GM20000 (cell line): ENCODE data around the gene VANGL2.

Experiments used
- DNase-seq: peaks from one replicate; pipeline ENCODE4 v3.0.0; 2012; ENCODE audit warnings: low spot score
- TF ChIP-seq, protein P1 (sequence below): IDR thresholded peaks from 2 replicates; pipeline ENCODE4 v1.5.1; 2012; ENCODE audit warnings: mild to moderate bottlenecking, control low read depth; ENCODE audit errors: extremely low read depth, missing control alignments

VANGL2 gene

GRCh38 chr1:160419838-160420169 lies 19.4 kb downstream of the VANGL2 start:
- TF ChIP-seq, protein P1, sequence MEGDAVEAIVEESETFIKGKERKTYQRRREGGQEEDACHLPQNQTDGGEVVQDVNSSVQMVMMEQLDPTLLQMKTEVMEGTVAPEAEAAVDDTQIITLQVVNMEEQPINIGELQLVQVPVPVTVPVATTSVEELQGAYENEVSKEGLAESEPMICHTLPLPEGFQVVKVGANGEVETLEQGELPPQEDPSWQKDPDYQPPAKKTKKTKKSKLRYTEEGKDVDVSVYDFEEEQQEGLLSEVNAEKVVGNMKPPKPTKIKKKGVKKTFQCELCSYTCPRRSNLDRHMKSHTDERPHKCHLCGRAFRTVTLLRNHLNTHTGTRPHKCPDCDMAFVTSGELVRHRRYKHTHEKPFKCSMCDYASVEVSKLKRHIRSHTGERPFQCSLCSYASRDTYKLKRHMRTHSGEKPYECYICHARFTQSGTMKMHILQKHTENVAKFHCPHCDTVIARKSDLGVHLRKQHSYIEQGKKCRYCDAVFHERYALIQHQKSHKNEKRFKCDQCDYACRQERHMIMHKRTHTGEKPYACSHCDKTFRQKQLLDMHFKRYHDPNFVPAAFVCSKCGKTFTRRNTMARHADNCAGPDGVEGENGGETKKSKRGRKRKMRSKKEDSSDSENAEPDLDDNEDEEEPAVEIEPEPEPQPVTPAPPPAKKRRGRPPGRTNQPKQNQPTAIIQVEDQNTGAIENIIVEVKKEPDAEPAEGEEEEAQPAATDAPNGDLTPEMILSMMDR: no peak
- DNase-seq: peak; percentile 1

- TF ChIP-seq, protein P1: no peak
- DNase-seq: no peak
These were observed 20.8 kb downstream of the VANGL2 start for GRCh38 chr1:160420881-160421842.

- no peak for DNase-seq
- TF ChIP-seq, protein P1: no peak
These were observed 21.5 kb downstream of the VANGL2 start for GRCh38 chr1:160421881-160422280.

- no peak for DNase-seq
- TF ChIP-seq, protein P1: no peak
These were observed 23.6 kb downstream of the VANGL2 start for GRCh38 chr1:160423966-160424365.

GRCh38 chr1:160425847-160426246 lies 25.5 kb downstream of the VANGL2 start:
- TF ChIP-seq, protein P1: no peak
- DNase-seq: no peak

DNA sequence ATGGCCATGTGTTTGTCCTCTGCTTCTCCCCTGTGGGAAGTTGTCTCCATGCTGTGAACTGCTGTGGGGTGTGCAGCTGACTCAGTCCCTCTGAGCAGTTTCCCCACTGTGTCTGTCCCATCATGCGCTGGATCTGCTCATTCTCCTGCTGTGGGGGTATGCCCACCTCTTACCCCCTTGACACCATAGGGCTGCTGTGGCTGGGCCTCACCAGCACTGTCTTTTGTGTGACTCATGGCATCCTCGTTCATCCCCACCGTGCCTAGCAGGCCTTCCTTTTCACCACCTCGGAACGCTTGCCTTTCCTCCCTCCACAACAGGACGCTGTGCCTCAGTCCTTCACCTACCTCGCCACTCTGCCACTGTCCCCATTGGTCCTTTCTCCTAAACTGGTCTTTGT lies 27.3 kb downstream of the VANGL2 start:
- no peak for DNase-seq
- TF ChIP-seq, protein P1: no peak

GRCh38 chr1:160428053-160428452 lies 27.7 kb downstream of the VANGL2 start:
- DNase-seq: no peak
- TF ChIP-seq, protein P1: no peak
